ENCODE data around the gene OSBP2.

DNA sequence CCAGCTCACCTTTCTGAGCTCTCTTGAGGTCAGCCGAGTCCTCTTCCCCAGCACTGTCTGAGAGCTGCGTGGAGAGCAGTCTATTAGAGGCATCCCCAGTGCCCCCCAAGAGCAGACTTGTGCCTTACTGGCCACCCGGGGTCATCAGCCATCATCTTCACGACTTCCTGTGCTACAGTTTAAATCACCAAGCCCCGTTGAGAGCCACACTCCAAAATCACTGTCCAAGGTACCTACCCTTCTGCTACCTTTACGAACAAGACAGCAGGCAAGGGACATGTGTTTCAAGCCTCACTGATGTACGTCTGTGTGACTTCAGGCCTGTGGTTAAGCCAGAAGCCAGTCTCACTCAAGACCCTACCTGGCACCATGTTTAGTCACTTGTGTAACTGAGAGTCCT, 238.8 kb downstream of the OSBP2 start:
- TF ChIP-seq, protein P1, sequence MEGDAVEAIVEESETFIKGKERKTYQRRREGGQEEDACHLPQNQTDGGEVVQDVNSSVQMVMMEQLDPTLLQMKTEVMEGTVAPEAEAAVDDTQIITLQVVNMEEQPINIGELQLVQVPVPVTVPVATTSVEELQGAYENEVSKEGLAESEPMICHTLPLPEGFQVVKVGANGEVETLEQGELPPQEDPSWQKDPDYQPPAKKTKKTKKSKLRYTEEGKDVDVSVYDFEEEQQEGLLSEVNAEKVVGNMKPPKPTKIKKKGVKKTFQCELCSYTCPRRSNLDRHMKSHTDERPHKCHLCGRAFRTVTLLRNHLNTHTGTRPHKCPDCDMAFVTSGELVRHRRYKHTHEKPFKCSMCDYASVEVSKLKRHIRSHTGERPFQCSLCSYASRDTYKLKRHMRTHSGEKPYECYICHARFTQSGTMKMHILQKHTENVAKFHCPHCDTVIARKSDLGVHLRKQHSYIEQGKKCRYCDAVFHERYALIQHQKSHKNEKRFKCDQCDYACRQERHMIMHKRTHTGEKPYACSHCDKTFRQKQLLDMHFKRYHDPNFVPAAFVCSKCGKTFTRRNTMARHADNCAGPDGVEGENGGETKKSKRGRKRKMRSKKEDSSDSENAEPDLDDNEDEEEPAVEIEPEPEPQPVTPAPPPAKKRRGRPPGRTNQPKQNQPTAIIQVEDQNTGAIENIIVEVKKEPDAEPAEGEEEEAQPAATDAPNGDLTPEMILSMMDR (IDR thresholded peaks at IDR 0.05): no peak
- TF ChIP-seq POLR2A (IDR thresholded peaks at IDR 0.05): no peak
- TF ChIP-seq EP300 (IDR thresholded peaks at IDR 0.05): no peak

Measured in tibial nerve (tissue), 4 donors.